Erythroblast (primary cell): Measurements from ENCODE around the gene TUBA4B.

ENCODE experiments used
- GATA1 ChIP-seq: IDR thresholded peaks from 2 replicates; pipeline ENCODE4 v1.6.1; 2011; ENCODE audit warnings: low read depth, mild to moderate bottlenecking, control low read depth, low read length, moderate library complexity
- POLR2A ChIP-seq: IDR thresholded peaks from 2 replicates; pipeline ENCODE4 v1.6.1; 2011; ENCODE audit warnings: mild to moderate bottlenecking, low read length

DNA sequence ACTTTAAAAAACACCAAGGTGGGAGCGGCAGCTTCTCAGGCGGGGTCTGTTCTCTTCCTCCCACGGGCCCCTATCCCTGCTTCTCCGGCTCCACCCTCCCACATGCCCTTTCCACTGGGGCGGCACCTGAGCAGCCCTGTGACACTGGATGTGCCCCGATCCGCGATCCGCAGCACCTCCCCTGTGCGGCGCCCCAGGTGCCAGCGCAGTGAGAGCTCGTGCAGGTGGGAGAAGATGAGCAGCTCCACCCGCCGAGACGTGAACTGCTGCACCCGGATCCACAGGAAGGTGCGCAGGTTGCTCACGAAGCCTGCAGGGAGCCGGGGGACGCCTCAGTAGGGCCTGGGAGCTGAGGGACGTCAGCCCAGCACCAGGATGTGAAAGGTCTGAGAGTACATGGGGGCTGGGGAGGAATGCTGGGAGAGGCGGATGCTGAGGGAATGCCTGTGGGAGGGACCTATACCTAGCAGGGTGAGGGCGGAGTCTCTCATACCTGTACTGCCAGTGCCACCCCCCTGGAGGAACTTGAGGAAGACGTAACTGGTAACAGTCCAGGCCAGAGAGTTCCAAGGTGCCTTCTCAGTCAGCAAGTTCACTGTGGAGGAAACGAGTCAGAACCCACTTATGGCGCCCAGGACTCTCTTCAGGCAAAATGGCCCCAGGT lies 37.0 kb upstream of the TUBA4B start:
- TF ChIP-seq POLR2A (no peak), GATA1 (no peak)
